Choroid plexus epithelial cell (primary cell): ENCODE results near the gene TMTC4.

Experiments used
- DNase-seq: peaks from one replicate; pipeline ENCODE4 v3.0.0-alpha.2; 2010; ENCODE audit warnings: low read depth
- H3K4me3 ChIP-seq: 2 replicates; pipeline ENCODE4 v1.5.1; 2011; ENCODE audit warnings: low read depth, mild to moderate bottlenecking, control low read depth, low read length, moderate library complexity
- CTCF ChIP-seq: conservative IDR thresholded peaks from 2 replicates; pipeline ENCODE4 v1.5.1; 2011; ENCODE audit warnings: low read depth, mild to moderate bottlenecking, control low read depth, inconsistent platforms, low read length, moderate library complexity

TMTC4 gene

GRCh38 chr13:100601716-100602115, 72.9 kb downstream of the TMTC4 start:
- H3K4me3 ChIP-seq, result no peak overlapping the region
- no peak for DNase-seq
- no peak for TF ChIP-seq CTCF

- no peak for TF ChIP-seq CTCF
- H3K4me3 ChIP-seq, result no peak overlapping the region
- peak; percentile 12 for DNase-seq
These were observed 73.7 kb downstream of the TMTC4 start for GRCh38 chr13:100600915-100601314.

- no peak for TF ChIP-seq CTCF
- H3K4me3 ChIP-seq, result no peak overlapping the region
- no peak for DNase-seq
These were observed 74.1 kb downstream of the TMTC4 start for GRCh38 chr13:100600461-100600860.

- peak; percentile 53 for DNase-seq
- H3K4me3 ChIP-seq, result no peak overlapping the region
- TF ChIP-seq CTCF, result no peak
These were observed 77.3 kb downstream of the TMTC4 start for GRCh38 chr13:100597253-100597652.

- DNase-seq, result no peak
- no peak for TF ChIP-seq CTCF
- H3K4me3 ChIP-seq, result no peak overlapping the region
These were observed 78.1 kb downstream of the TMTC4 start for GRCh38 chr13:100596516-100596915.

GRCh38 chr13:100594731-100595130, 79.9 kb downstream of the TMTC4 start:
- peak; percentile 35 for TF ChIP-seq CTCF
- no peak for DNase-seq
- H3K4me3 ChIP-seq, result no peak overlapping the region

GRCh38 chr13:100594255-100594654, 80.3 kb downstream of the TMTC4 start:
- DNase-seq, result no peak
- H3K4me3 ChIP-seq, result no peak overlapping the region
- no peak for TF ChIP-seq CTCF
